SKM-1 (cell line): ENCODE data around the gene KCNH1.
"Not testable (repeated sequence)": the region's sequence is repeated elsewhere in the genome, so short reads cannot be mapped to it uniquely, and the experiment has no call there.

Experiments used
- DNase-seq: peaks from one replicate; lab custom pipeline; 2025; ENCODE audit not compliant: unreplicated experiment; lab: John Stamatoyannopoulos, UW

Gene KCNH1

DNA sequence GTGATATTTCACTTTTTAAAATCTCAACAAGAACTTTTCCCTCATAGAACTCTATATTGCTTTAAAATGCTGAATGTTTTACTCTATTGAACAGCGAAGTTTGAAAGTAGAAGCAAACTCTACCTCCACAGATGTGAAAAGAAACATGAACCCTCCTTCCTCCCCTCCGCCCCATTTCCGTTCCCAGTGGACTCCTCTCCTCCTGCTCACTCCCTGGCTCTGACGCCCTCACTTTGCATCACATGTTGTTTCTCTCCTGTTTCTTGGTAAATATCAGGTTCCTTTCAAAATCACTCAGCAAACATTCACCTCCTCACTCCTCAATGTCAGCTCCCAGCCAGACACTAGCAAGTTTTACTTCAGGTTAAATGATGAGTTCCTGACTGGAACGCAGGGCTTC is 34.6 kb downstream of the KCNH1 start:
- DNase-seq = no peak

DNA sequence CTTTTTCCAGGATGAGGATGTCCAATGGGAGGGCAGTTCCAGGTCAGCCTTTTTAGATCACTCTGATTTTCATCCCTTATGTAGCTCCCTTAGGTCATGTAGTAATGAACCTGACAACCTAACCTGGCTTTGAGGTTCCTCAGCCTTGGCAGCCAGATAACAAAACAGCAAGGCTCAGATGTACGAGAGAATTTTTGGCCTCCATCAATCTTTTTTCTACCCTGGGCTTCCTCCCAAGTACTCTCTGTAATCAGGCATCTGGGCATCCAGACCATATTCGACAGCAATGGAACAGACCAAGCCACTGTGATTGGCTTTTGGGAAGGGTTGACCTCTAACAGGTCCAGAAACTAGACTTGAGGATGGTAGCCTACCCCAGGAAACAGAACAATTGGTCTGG is 38.6 kb downstream of the KCNH1 start:
- no peak for DNase-seq

DNA sequence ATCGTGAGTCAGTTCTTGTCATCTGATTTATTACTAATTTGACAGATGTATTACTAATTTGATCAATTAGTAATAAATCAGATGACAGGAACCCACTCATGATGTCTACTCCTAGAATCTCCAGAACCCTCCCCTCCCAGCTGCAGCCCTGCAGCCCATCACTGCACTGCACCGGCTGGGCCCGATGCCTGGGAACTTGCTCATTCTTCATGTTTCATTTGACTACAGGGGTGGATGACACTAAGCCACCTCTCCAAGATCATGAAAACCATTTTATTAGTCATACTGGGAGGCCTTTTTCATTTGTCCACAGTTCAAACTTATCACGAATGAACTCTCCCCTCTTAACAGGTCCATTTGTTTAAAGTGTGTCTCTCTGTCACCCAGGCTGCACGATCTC is 41.0 kb downstream of the KCNH1 start:
- no peak for DNase-seq

- DNase-seq = no peak
Observed at GRCh38 chr1:211091867-211092266, 42.1 kb downstream of the KCNH1 start.

DNA sequence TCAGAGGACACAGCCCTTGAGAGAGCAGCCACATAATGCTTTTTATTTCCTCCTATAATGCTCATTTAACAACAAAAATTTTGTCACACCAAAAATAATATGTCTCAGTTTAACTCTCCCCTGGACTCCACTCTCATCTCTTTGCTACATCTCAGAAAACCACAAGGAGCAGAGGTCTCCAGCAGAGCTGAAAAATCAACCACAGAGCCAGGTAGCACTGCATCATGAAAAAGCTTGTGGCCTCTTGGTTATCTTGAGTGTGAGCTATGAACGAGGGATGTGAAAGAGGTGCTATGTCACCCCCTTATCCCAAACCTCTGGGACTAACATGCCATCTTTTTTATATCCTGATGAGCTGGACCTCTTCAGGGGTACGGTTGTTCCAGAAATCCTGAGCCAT is 44.4 kb downstream of the KCNH1 start:
- DNase-seq = no peak

- no peak for DNase-seq
Observed at GRCh38 chr1:211088156-211088555, 45.8 kb downstream of the KCNH1 start.

DNA sequence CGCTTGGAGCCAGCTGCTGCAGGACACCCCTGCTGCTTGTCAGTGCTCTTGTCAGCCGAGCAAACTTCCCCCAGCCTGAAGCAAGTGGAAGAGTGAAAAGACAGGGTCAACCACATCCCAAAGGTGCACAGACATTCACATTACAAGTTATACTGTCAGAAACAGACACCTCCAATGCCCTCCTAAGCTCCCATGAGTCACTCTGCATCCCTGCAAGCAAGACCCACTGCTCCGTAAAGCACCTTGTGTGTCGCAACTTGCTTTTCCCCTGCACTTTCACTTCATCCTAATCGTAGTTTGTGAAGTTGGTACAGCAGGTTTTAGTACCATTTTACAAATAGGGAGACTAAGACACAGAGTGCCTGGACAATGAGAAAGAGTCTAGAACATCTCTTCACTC is 51.1 kb downstream of the KCNH1 start:
- DNase-seq = no peak

DNA sequence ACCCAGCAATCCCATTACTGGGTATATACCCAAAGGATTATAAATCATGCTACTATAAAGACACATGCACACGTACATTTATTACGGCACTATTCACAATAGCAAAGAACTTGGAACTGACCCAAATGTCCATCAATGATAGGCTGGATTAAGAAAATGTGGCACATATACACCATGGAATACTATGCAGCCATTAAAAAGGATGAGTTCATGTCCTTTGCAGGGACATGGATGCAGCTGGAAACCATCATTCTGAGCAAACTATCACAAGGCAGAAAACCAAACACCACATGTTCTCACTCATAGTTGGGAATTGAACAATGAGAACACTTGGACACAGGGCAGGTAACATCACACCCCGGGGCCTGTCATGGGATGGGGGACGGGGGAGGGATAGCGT is 52.5 kb downstream of the KCNH1 start:
- DNase-seq = not testable (repeated sequence)

- no peak for DNase-seq
Observed at GRCh38 chr1:211068976-211069375, 65.0 kb downstream of the KCNH1 start.

- no peak for DNase-seq
Observed at GRCh38 chr1:211066781-211067384, 67.1 kb downstream of the KCNH1 start.

DNA sequence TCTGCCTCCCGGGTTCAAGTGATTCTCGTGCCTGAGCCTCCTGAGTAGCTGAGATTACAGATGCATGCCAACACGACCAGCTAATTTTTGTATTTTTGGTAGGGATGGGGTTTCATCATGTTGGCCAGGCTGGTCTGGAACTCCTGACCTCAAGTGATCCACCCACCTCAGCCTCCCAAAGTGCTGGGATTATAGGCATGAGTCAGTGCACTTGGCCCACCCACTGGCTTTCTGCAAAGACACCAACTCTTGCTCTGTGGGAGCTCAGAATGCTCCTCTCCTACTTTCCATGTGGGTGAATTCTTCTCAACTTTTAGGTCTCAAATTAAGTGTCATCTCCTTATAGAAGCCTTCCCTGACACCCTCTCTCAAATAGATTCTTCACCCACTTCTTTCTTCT is 92.1 kb downstream of the KCNH1 start:
- DNase-seq = not testable (repeated sequence)

DNA sequence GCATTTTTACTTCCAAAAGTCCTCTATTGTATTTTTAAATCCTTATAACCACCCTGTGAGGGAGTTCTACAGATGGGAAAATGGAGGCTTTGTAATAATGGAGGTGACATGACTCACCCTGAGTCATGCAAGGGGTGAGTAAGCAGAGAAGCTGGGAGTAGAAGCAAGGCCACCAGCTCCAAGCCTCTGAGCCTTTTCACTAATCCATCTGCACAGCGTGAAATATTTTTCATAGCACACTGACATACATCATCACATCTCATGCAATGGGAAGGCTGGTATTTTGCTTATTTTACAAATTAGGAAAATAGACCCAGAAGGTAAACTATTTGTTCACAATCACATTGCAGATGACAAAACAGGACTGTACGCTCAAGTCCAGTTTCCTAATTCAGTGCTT is 96.9 kb downstream of the KCNH1 start:
- DNase-seq = no peak

- DNase-seq = no peak
Observed at GRCh38 chr1:211036381-211037060, 97.4 kb downstream of the KCNH1 start.

- DNase-seq = no peak
Observed at GRCh38 chr1:211035821-211036380, 98.0 kb downstream of the KCNH1 start.

- DNase-seq = no peak
Observed at GRCh38 chr1:211033921-211034525, 99.9 kb downstream of the KCNH1 start.

- DNase-seq = no peak
Observed at GRCh38 chr1:211024901-211025300, 109.0 kb downstream of the KCNH1 start.

GRCh38 chr1:211019266-211019665 is 114.7 kb downstream of the KCNH1 start:
- DNase-seq = no peak

- DNase-seq = no peak
Observed at GRCh38 chr1:211018690-211019089, 115.3 kb downstream of the KCNH1 start.

DNA sequence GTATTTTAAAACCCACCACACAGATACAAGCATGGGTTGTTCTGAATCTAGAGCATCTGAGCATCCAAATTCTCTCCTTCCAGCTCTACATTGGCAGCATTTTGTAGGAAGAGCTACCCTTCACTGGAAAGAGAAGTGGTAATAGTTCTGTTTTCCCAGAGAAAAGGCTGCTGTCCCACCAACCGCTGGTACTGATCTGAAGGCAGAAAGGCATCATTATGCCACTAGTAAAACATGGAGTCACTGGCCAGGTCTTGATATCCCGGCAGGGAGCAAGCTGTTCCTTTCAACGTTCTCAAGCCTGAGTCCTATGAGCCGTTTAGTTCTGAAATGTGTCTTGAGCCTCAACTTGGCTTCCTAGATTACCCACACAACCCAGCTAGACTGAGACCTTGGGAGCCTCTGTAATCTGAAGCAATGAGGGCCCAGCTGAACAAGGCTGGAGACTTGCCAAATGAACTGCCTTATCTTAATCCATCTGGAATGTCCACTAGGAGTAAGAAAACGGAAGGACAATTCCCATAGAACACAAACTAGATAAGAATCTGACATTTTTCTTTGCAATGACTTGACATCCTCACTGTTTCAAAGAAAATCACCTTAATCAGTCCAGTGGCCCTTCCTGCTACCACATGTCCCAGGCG is 116.8 kb downstream of the KCNH1 start:
- no peak for DNase-seq

DNA sequence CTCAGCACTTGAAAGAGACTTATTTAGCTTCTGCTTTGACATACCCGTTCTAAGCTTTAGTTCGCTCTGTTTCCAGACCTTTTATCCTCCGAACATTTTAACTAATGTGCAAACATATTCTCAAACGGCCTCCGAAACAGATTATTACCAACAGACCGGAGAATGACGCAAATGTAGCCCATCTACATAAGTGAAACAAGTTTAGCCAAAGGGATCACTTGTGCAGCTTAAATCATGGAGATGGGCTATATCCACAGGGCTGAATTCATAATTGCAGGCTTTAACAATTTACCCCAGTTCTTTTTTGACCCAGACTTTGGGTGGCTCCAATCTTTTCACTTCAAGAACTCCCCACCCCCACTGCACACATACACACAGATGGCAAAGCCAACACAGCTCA is 119.7 kb downstream of the KCNH1 start:
- DNase-seq = no peak

DNA sequence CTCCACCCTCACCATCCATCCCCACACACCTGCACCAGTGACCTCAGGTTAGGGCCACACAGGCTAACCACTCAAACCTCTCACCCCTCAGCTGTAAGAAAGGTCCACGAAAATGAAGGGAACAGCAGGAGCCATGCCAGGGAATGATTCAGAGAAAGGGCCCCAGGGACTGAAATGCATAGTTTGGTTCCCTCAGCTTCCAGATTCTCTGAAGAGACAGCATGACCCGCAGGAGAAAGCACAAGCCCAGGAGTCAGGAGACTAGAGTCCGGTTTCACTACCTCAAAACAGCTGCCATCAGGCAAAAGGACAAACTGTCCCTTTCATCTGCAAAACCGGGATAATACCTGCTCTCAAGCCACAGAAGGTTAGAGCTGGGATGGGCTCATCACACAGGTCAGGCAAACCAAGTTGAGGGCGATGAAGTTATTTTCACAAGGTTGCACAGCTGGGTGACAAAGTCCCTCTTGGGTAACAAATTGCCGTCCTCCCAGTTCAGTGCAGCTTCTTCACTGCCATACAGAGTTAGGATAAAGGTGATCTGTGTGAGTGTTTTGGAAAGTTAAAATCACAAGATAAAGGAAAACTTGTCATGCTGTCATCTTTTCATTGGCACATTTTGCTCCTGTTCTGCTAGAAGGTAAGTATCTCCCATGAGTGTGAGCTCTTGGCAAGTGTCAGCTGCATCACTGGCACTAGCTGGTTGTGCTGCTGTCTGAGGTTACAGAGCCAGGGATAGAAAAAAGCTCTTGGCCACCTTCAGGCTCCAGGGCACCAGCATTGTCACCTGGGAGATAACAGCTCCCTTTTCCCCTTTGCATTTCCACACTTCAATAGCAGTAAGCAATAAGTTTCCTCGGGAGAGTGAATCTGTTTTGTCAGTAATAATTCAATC is 120.4 kb downstream of the KCNH1 start:
- DNase-seq = no peak
